Left lobe of liver (tissue), 2 donors: ENCODE results near the gene CCDC138. TPM values are rescaled to one million over a fixed set of nuclear protein-coding genes. Genes with fewer than 3 reads are reported as not detected.
A peak's percentile ranks its signal among the peaks of the same experiment; 100 is the strongest.

Source experiments
- ATAC-seq: fragments of 200-7000 bp; cut with Tn5 transposase; one replicate; pipeline ENCODE4 v1.9.1; 2020; ENCODE audit warnings: mild to moderate bottlenecking, moderate library complexity
- DNase-seq: peaks from one replicate; pipeline ENCODE4 v3.0.0-alpha.2; 2020; ENCODE audit warnings: low spot score
- total RNA-seq: library from RNA; stranded (reverse); gene quantifications from one replicate; pipeline ENCODE4 v1.2.1, GENCODE V29; 2021
- donor health status: DM: no; HTN: no; CAD: no; lungs with moderate emphysema.
- donor health status: DM: no; HTN: yes; CAD: no.

Gene CCDC138
- total RNA-seq, 1 donor from 2014 or later, result 3.1 TPM

DNA sequence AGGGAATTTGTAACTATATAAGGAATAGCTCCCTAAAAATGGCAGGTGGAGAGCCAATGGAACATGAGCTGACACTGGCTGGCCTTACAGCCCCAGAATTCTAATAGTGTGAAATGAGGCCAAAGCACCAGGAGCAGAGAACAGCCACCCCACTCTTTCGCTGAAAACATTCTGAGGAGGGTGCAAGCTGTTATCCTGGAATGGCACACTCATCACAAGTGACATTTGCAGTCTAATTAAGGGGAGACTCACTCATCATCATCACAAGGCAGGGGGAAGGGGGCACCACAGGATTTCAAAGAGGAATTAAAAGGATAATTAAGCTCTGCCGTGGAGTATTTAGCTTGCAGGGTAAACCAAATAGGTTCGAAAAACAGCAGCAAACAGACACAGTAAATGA lies 108.2 kb downstream of the CCDC138 start:
- DNase-seq (no peak), ATAC-seq (peak; percentile 16)

DNA sequence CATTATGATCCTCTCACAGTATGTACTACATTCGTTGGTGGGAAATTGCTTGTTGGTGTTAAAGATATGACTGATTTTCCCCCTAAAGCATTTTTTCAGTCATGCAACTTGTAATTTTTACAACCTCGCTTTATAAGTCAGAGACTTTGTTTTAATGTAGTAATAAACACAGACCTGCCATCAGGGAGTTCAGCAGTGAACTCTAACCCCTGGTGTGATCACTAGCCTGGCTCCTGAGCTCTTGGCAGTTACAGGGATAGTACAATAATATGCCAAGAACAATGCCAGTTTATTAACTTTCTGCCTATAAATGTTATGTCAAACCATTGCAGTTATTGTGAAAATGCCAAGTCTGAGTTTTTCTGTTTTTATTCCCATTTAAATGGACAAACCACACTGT lies 108.6 kb downstream of the CCDC138 start:
- ATAC-seq (peak; percentile 98), DNase-seq (peak; percentile 61)

DNA sequence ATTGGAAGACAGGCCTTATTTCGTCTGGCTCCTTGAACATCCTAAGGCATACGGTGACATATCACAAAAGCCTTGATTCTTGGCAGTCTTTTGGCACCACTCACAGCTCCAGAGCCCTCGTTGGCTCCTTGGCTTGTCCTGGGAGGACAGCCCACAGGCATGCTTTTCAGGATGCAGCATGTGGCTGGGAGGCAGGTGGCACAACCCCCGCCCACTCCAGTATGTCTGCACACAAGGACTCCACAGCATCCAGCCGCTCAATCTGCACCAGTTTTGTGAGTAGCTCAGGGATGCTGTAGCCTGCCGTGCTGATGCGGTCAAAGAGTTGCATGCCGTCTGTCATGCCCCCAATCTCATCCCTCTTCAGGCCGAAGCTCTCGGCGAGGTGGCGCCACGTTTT lies 110.2 kb downstream of the CCDC138 start:
- DNase-seq, result no peak
- ATAC-seq, result no peak

DNA sequence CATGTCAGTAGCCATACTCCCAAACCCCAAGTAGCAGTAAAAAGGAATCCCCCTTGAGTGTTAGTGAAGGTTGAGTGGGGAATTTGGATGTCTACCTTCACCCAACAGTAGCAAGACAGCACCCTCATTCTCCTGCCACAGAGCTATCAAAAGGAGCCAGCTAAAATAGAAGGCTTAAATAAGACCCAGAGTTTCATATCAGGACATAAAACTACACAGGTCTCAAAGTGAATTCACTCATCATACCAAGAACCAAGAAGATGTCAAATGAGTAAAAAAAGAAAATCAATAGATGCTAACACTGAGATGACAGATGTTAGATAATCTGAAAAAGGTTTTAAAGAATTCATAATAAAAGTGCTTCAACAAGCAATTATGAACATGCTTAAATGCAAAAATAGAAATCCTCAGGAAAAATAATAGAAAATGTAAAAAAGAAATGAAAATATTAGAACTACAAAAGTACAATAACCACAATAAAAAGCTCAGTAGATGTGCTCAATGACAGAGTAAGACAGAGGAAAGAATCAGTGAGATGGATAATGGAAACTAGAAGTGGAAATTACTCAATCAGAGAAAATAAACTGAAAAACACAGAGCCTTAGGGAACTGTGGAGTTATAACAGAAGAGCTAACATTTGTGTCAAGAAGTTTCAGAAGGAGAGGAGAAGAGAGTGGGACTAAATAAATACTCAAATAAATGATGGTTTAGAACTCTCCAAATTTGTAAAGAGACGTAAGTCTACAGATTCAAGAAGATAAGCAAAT lies 111.9 kb downstream of the CCDC138 start:
- ATAC-seq (no peak), DNase-seq (no peak)

DNA sequence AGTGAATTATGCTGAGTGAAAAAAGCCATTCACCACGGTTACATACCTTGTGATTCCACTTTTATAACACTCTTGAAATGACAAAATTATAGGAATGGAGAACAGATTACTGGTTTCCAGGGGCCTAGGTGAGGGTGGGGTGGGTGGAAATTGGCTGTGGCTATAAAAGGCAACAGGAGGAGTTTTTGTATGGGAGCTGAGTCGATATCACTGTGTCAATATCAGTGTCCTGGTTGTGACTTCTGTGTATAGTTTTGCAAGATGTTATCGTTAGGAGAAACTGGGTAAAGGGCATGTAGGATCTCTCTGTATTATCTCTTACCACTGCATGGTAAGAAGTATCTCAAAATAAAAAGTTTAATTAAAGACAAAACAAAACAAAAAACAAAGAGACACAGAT lies 118.1 kb downstream of the CCDC138 start:
- peak; percentile 58 for DNase-seq
- ATAC-seq, result peak; percentile 76

DNA sequence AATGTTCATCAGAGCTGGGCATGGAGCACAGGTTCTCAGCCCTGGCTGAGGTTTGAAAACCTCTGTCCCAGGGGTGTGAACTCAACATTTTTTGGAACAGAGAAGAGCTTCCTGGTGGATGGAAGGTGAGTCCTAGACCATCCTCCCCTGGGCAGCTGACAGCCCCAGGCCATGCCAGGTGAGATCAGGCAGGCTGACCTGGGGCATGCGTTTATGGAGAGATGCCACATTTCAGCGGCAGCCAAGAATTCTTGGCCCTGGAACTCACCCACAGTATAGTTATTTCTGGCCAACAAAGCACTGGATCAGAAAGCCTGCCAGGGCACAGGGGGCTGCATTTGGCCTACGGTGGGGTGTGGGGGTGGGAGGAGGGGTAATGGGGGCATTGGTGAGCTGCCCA lies 118.6 kb downstream of the CCDC138 start:
- ATAC-seq (peak; percentile 83), DNase-seq (peak; percentile 92)

DNA sequence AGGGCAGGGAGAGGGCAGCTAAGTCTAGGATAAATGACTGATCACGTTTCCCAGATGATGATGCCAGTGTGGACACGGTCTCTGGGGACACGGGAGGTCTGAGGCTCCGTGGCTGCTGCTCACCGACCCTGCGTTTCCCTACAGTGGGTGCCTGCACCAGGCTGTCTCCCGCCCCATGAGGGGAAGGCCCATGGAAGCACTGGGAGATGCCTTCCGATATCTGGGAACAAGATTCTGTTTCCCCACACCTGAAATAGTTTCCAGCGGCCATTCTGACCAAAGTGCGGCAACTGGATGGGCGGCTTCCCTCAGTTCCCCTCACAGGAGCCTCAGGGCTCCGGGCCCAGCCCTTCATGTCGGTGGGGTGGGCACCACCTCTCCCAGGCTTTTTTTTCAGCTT lies 119.3 kb downstream of the CCDC138 start:
- DNase-seq (peak; percentile 44), ATAC-seq (no peak)

DNA sequence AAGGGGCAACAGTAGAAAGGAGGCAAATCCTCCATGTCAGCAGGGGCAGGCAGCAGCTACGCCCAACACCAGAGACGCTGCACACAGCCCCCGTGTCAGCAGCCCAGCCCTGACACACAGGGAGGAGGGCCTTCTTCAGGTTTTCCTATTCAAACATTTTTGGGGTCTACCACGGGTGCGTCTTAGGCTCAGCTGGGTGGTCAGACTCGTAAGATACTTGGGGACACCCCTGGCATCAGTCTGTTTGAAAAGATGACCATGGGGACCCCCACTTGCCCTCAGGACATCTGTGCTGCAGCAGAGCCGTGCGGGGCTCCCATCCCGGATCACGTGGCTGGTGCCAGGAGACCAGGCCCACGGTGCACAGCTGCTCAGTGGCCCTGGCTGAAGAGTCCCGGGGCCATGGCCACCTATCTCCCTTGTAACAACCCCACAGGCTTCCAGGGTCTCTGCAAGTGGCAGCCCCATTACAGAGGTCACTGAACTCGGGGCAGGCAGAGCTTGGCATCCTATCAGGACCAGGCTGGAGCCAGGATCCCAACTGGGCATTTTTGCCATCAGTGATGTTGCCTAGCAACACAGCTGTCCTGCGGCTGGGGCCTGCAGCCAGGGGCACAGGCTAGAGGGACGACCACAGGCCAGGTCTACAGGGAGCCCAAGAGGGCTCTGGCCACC lies 120.0 kb downstream of the CCDC138 start:
- ATAC-seq, result peak; percentile 68
- DNase-seq, result peak; percentile 85

DNA sequence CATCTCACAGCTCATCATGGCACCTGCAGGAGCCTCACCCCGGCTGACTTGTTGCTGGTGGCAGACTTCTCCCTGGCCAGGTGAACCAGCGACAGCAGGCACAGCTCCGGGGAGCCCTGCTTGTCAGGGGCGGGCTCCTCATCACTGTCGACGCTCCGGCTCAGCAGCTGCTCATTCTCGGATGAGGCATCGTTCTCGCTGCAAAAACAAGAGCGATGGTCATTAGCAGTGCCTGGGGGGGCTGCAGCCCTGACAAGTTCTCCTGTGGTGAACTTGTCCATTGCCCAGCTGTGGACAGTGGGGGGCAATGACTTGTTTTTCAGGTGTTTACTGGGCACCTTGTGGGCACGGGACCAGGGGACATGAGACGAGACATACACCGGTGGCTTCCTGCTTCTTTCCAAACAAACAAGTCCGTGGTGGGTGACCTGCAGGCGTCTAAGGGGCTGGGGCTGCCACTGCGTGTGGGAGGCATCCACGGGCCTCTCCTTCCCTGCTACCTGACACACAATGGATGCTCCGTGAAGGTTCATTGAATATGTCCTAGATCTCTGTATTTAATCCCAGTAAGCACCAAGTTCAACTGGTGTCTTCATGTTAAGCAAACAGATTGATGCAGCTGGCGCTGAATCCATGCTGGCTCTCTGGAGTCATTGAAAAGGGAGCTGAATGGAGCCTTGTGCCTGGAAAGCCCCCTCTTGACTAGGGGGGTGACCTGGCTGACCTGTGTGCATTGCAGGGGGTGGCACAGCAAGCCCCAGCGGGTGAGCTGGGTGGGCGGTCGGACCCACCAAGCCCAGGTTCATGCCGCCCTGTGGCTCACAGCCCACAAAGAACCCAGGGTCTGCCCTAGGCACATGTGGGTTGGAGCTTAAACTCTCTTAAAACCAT lies 121.5 kb downstream of the CCDC138 start:
- DNase-seq, result peak; percentile 29
- ATAC-seq, result no peak

DNA sequence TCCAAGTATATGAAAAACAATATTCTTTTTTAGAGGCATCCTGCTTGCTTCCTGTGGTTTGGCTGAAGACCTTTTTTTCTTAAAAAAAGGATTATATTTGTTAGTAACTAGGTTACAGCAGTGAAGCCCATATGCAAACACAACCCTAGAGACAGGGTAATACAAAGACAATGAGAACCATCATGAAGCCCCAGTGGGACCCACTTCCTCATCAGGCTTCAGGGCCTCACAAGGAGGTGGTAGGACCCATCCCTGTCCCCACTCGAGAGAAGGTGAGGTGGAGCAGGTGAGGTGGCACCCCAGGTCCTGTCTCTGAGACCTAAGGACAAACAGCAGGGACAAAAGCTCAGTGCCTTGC lies 122.1 kb downstream of the CCDC138 start:
- ATAC-seq, result no peak
- DNase-seq, result peak; percentile 6

DNA sequence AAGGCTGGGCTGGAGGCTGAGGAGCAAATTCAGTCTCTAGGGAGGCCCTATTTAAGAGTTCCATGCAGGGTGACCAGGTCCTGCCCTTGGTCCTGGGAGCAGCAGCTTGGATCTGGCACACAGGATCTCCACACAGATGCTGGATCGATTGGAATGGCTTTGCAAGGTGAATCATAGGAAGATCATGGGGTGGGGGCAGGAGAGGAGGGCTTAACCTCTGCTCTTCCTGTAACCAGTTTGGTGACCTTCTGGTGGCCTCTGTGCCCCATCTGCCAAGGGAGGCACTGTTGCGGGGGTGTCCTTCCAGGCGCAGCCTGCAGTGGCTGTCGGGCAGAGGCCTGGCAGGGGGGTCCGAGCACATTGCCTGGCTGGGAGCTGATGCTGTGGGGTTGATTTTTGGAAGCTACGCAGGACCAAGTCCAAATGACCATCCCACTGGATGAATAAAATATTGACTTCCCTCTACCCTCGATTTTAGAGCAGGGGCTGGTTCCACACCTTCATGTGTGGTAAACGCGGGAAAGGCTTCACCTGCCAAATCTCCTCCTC lies 122.8 kb downstream of the CCDC138 start:
- DNase-seq, result peak; percentile 15
- no peak for ATAC-seq

DNA sequence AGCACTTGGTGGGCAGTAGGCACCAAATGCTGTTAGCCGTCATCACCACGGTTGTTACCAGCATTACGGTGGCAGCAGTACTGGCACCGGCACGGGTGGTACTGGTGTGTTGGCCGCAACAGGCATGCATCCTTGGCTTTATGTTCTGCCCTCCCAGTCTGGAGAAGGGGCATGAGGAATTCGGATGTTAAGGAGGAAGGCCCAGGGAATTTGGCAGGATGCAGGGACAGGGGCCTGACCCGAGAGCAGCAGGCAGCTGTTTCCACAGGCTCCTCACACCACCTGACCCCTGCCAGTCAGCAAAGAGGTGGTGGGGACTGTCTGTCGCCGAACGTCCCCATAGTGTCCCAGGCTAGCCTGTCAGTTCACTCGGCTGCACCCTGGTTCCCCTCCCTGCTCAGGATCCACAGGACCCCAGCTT lies 123.5 kb downstream of the CCDC138 start:
- ATAC-seq (no peak), DNase-seq (peak; percentile 32)

DNA sequence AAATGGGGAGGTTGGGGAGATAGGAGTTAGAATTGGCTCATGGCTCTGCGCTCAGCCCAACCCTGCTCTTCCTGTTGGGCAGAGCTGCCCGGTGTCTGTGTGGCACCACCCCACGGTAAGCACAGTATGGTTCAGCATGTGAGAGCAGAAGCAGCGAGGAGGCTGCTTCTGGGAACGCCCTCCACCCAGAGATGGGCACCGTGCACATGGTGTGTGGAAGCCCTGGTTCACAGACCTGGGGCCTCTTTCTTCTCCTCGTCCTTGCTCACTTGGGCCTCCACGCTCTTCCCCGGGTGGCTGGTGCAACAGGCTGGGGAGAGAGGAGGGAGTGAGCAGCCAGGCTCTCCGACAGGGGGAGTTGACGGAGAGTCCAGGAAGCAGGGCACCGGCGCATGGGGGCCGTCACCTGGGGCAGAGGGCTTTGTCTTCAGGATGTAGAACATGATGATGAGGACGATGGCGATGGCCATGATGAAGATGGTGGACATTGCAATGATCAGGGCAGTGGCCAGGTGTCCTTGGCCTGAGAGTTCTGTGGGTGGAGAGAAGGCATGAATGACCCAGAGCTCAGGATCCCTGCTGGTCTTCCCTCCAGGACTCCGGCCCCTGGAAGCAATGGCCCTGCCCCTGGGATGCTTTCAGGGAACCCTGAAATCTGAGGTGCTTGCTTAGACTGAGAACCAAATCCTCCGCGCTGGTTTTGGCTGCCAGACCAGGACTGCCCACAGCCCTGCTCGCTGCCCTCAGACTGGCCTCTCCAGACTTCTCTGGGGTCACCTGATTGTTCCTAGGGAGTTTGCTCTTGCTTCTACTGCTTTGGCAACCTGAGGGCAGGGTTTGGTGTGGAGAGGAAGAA lies 124.2 kb downstream of the CCDC138 start:
- peak; percentile 22 for DNase-seq

DNA sequence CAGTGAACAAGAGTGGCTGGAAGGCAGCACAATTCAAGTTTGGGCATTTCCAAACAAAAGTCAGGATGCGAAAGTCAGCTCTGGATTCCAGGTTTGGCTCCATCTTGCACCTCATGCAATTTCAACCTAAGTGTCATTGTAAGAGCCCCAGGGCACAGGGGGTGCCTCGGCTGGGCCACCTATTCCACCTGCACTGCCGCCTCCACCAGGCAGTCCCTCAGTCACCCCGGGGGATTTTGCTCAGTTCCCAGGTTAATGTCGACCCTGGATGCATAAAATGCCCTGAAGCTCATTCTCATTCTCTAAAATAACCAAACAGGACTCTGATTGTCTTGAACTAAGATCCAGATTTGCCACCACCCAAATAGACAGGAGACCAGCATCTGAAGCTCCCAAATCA lies 124.8 kb downstream of the CCDC138 start:
- peak; percentile 21 for DNase-seq
- no peak for ATAC-seq

More for the DNA sequence above, 124.2 kb downstream of the CCDC138 start:
- no peak for ATAC-seq

DNA sequence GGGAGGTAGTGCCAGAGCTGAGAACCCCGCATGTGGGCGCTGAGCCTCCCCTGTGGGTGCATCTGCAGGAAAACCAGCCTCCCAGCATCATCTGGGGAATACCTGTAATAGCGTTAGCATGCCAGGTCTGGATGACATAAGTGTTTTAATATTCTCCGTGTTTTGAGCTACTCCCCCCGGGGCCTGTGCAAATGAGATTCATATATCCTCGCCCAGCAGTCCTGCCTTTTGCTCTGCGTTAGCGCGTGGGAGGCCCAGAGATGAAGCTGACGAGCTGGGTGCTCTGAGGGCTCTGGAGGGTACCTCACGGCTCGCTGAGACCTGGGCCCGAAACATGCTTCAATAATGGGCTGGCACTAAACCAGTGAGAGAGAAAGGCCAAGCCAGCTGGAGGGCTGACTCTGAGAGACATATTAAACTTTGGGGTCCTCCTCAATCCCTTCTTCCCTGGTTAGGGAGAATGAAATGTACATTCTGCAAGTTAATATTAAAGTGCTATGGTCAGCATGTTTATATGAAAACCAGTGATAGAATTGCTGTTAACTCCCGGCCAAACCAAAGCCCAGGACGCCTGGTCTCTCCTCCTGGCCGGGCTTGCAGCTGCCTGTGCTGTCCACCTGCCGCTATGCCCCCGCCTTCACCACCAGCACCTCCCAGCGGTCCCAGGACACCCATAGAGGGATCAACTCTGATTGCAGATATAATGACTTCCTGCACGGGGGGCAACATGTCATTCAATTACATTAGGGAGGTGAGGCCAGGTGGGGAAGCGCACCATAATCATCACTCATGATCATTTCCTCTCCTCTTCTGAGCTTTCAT lies 125.4 kb downstream of the CCDC138 start:
- ATAC-seq (no peak), DNase-seq (peak; percentile 33)

DNA sequence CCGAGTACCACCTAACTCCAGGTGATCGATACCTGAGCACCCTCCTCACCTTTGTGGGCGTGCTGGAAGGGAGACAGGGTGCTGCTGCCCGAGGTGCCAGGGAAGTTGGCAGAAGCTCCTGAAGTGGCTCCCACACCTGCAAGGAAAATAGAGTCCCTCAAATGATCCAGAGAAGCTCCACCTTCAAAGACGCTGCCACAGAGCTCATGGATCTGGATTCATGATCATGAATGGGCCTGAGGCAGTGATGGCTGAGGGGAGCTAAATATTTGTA lies 126.0 kb downstream of the CCDC138 start:
- no peak for DNase-seq
- no peak for ATAC-seq

DNA sequence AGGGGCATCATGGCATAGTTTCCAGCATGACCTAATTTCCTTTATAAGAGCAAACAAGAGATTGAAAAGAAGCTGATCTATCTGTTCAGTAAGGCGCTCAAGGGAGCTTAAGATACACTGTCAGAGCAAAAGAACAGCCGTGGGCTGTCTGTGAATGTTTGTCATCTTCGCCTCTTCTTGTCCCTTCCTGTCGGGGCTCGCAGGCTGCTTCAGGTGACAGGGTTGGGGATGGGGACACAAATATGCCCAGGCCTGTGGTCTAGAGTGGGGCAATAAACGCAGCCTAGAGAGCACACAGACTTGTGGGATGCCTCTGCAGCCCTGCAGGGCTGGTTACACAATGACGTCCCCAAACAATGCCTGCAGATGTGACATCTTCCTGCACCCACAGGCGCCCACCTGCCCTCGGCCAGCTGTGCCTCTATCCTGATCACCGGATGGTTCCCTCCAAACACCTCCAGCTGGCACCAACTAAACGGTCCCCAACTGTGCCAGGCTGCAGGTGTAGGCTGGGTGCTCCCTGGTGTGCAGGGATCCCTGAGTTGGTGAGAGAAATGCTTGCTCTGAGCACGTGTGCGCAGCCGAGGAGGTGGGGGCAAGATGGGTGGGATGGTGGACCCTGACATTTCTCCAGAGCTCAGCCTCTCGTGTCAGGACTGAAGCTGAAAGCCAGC lies 129.7 kb downstream of the CCDC138 start:
- DNase-seq (no peak), ATAC-seq (no peak)

DNA sequence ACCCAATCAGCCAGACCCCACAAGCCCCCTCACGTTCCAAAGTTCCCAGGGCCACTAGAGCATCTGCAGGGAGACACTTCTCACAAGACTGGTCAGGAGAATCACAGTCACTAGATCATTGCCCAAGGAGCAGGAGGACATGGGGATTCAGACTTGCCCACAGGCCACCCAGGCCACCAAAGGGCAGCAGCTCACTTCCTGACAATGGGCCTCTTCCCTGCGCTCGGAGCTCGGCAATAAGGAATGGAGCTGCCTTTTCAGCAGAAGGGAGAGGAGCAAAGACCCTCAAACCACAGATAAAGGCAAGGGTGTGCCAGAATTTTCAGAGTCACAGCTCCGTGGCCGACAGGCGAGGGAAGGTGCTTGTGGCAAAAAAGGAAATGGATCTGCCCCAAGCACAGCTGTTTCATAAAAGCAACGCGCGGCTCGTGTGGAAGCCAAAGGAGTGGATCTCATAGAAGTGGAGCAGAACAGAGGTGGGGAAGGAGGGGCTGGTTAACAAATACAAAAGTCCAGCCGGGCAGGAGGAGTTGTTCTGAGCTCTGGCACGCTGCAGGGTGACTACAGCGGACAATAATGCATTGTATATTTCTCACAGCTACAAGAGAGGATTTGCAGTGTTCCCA lies 130.3 kb downstream of the CCDC138 start:
- DNase-seq, result no peak
- ATAC-seq, result no peak

DNA sequence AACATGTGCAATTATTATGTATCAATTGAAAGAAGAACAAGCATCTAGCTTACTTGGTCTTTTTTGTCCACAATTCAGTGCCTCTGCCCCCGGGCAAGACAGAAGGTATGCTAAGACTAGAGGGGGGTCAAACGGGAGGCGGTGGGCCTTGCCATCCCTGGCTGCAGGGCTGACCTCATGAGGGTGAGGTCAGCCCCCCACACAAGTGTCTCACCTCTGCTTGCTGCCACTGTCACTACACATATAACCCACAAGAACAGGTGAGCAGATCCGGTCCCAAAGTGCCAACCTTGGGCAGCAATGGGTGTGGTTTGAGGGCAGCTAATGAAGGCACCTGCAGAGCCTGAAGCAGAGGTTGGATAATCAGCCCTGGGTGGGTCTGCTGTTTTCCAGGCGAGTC lies 131.0 kb downstream of the CCDC138 start:
- DNase-seq (no peak), ATAC-seq (no peak)
